H1 (cell line): ENCODE measurements around the gene NTRK2. TPM values are rescaled to one million over a fixed set of nuclear protein-coding genes. Genes with fewer than 3 reads are reported as not detected.

ENCODE experiments used
- CTCF ChIA-PET: fragments of 300-600 bp; sonication (Branson Sonifier 250); formaldehyde crosslinking; loops from one replicate; lab custom pipeline; 2021; ENCODE audit not compliant: partially characterized antibody; lab: Charles Lee
- POLR2A ChIA-PET: fragments of 300-600 bp; sonication (Branson Sonifier 250); formaldehyde crosslinking; loops from one replicate; lab custom pipeline; 2021; ENCODE audit warnings: inconsistent platforms; ENCODE audit not compliant: partially characterized antibody; lab: Charles Lee
- DNase-seq, 2 experiments: peaks; one replicate each; pipeline versions ENCODE4 v3.0.0 to v3.0.0-alpha.2; 2010 to 2022; ENCODE audit warnings: low spot score in 2 of 2, low read depth in 1 of 2, mixed read lengths in 1 of 2
- FAIRE-seq: peaks from 2 replicates; lab custom pipeline; 2011; peaks lifted over from hg19 to GRCh38; lab: Jason Lieb, UNC
- H2AFZ ChIP-seq: 2 replicates; pipeline ENCODE4 v1.8.1; 2012; ENCODE audit warnings: low read length, inconsistent platforms
- H2AK5ac ChIP-seq: 2 replicates; pipeline ENCODE4 v1.6.1; 2013; ENCODE audit warnings: low read depth, low read length
- H2BK120ac ChIP-seq: replicated peaks from 2 replicates; pipeline ENCODE3; 2013; ENCODE audit warnings: low read depth, low read length, inconsistent platforms
- H2BK12ac ChIP-seq: 2 replicates; pipeline ENCODE4 v1.6.1; 2013; ENCODE audit warnings: low read depth, low read length
- H2BK15ac ChIP-seq: 2 replicates; pipeline ENCODE4 v1.6.1; 2013; ENCODE audit warnings: low read length
- H2BK20ac ChIP-seq: 2 replicates; pipeline ENCODE4 v1.6.1; 2013; ENCODE audit warnings: low read length
- H2BK5ac ChIP-seq: 2 replicates; pipeline ENCODE4 v1.6.1; 2013; ENCODE audit warnings: low read depth, low read length
- H3K14ac ChIP-seq: 2 replicates; pipeline ENCODE4 v1.6.1; 2013; ENCODE audit warnings: inconsistent platforms; ENCODE audit not compliant: insufficient read length
- H3K18ac ChIP-seq: 2 replicates; pipeline ENCODE4 v1.6.1; 2013; ENCODE audit warnings: low read length; ENCODE audit errors: extremely low read depth
- H3K23ac ChIP-seq: 2 replicates; pipeline ENCODE4 v1.6.1; 2013; ENCODE audit warnings: inconsistent platforms; ENCODE audit not compliant: insufficient read length
- H3K23me2 ChIP-seq: 2 replicates; pipeline ENCODE4 v1.6.1; 2013; ENCODE audit warnings: low read depth, low read length
- H3K27ac ChIP-seq: 2 replicates; pipeline ENCODE4 v1.6.1; 2011; ENCODE audit warnings: low read depth, low read length, inconsistent platforms
- H3K27me3 ChIP-seq, 4 experiments: replicated peaks in 1 of 4; 1 replicate in 1 of 4; 2 replicates in 3 of 4; pipeline versions ENCODE4 v1.6.1 to v1.8.1; 2011 to 2013; ENCODE audit warnings: low read length in 3 of 4, mild to moderate bottlenecking in 3 of 4, inconsistent platforms in 2 of 4, mixed read lengths in 2 of 4, moderate library complexity in 1 of 4; ENCODE audit not compliant: control insufficient read depth in 3 of 4, insufficient read depth in 3 of 4; ENCODE audit errors: extremely low read depth in 1 of 4
- H3K36me3 ChIP-seq, 4 experiments: 2 replicates each; pipeline versions ENCODE4 v1.6.1 to v1.8.1; 2011 to 2013; ENCODE audit warnings: mild to moderate bottlenecking in 4 of 4, low read length in 3 of 4, moderate library complexity in 2 of 4, control low read depth in 1 of 4, inconsistent platforms in 1 of 4; ENCODE audit not compliant: insufficient read depth in 4 of 4, control insufficient read depth in 2 of 4
- H3K4ac ChIP-seq: replicated peaks from 2 replicates; pipeline ENCODE3; 2013; ENCODE audit warnings: low read length, low read depth, mixed read lengths, inconsistent platforms; ENCODE audit not compliant: insufficient read length
- H3K4me1 ChIP-seq, 4 experiments: replicated peaks in 1 of 4; 1 replicate in 1 of 4; 2 replicates in 3 of 4; pipeline versions ENCODE4 v1.6.1 to v1.8.1; 2011 to 2013; ENCODE audit warnings: low read length in 3 of 4, inconsistent platforms in 2 of 4, mixed read lengths in 1 of 4; ENCODE audit not compliant: insufficient read depth in 4 of 4, control insufficient read depth in 3 of 4
- H3K4me2 ChIP-seq, 2 experiments: 2 replicates each; pipeline versions ENCODE4 v1.6.1 to v1.8.1; 2011 to 2013; ENCODE audit warnings: low read depth in 2 of 2, low read length in 2 of 2, control low read depth in 1 of 2, inconsistent platforms in 1 of 2, mild to moderate bottlenecking in 1 of 2; ENCODE audit not compliant: insufficient read depth in 1 of 2
- H3K4me3 ChIP-seq, 4 experiments: fragments of 200-600, 300-600 bp in 1 of 4; sonication (generic), shearing (Covaris generic), sonication (Bioruptor Twin) in 1 of 4; 2 replicates each; pipeline versions ENCODE4 v1.5.1 to v1.8.1; 2011 to 2016; ENCODE audit warnings: low read length in 4 of 4, low read depth in 3 of 4, control low read depth in 2 of 4, inconsistent platforms in 2 of 4, mild to moderate bottlenecking in 2 of 4, mixed read lengths in 1 of 4, moderate library complexity in 1 of 4; ENCODE audit not compliant: insufficient read depth in 2 of 4; ENCODE audit errors: extremely low read depth in 1 of 4
- H3K56ac ChIP-seq: replicated peaks from 2 replicates; pipeline ENCODE3; 2013; ENCODE audit warnings: low read depth, mild to moderate bottlenecking, mixed read lengths, low read length, inconsistent platforms; ENCODE audit not compliant: insufficient read length
- H3K79me1 ChIP-seq: 2 replicates; pipeline ENCODE4 v1.6.1; 2013; ENCODE audit warnings: low read depth, low read length, control low read depth
- H3K79me2 ChIP-seq, 2 experiments: 2 replicates each; pipeline versions ENCODE4 v1.6.1 to v1.8.1; 2012 to 2013; ENCODE audit warnings: low read length in 2 of 2, mild to moderate bottlenecking in 2 of 2, inconsistent platforms in 1 of 2; ENCODE audit not compliant: insufficient read depth in 2 of 2, control insufficient read depth in 1 of 2
- H3K9ac ChIP-seq, 4 experiments: replicated peaks in 1 of 4; 1 replicate in 1 of 4; 2 replicates in 3 of 4; pipeline versions ENCODE4 v1.6.1 to v1.8.1; 2011 to 2013; ENCODE audit warnings: low read depth in 3 of 4, low read length in 3 of 4, control low read depth in 2 of 4, mild to moderate bottlenecking in 2 of 4, moderate library complexity in 2 of 4, inconsistent platforms in 1 of 4; ENCODE audit errors: extremely low read depth in 1 of 4
- H3K9me3 ChIP-seq, 2 experiments: 2 replicates each; pipeline versions ENCODE4 v1.6.1 to v1.8.1; 2012 to 2013; ENCODE audit warnings: mild to moderate bottlenecking in 2 of 2, moderate library complexity in 2 of 2, control low read depth in 1 of 2, inconsistent platforms in 1 of 2, low read depth in 1 of 2, low read length in 1 of 2, mixed read lengths in 1 of 2; ENCODE audit not compliant: insufficient read depth in 2 of 2
- H4K20me1 ChIP-seq, 2 experiments: replicated peaks in 1 of 2; 2 replicates each; pipeline versions ENCODE3 to v1.8.1; 2011 to 2013; ENCODE audit warnings: inconsistent platforms in 2 of 2, low read length in 2 of 2, mild to moderate bottlenecking in 1 of 2; ENCODE audit not compliant: insufficient read depth in 2 of 2, control insufficient read depth in 1 of 2
- H4K5ac ChIP-seq: 2 replicates; pipeline ENCODE4 v1.6.1; 2013; ENCODE audit warnings: low read length, low read depth, mixed read lengths, inconsistent platforms; ENCODE audit not compliant: insufficient read length
- H4K8ac ChIP-seq: 2 replicates; pipeline ENCODE4 v1.8.0; 2013; ENCODE audit warnings: mild to moderate bottlenecking, moderate library complexity, low read length, inconsistent platforms; ENCODE audit not compliant: insufficient read depth; ENCODE audit errors: extremely low read depth
- H4K91ac ChIP-seq: replicated peaks from 2 replicates; pipeline ENCODE3; 2013; ENCODE audit warnings: low read length, mixed read lengths, inconsistent platforms; ENCODE audit not compliant: insufficient read length
- JUN ChIP-seq: IDR thresholded peaks from 2 replicates; pipeline ENCODE4 v1.6.1; 2011; ENCODE audit warnings: low read depth, mild to moderate bottlenecking, improper control_type of control experiment, low read length
- WGBS, 2 experiments: shearing (Covaris generic) in 1 of 2; methylation state at CpG; one replicate each; pipeline versions ENCODE4 v1.1.6 to v1.1.7; 2013 to 2015; ENCODE audit warnings: low lambda C conversion rate in 2 of 2, mixed read lengths in 2 of 2, inconsistent platforms in 1 of 2, low coverage in 1 of 2, missing lambda C conversion rate in 1 of 2; ENCODE audit not compliant: insufficient replicate concordance in 2 of 2, insufficient coverage in 1 of 2, insufficient read length in 1 of 2; ENCODE audit errors: extremely low coverage in 1 of 2, missing lambda C conversion rate in 1 of 2; 5-methylcytosine and 5-hydroxymethylcytosine counted together
- polyA plus RNA-seq, 7 experiments: library from polyadenylated mRNA; depleted of rRNA in 3 of 7; stranded (reverse) in 5 of 7; unstranded in 2 of 7; fragments of >200 nt in 5 of 7; fragments of 200-250 nt in 2 of 7; gene quantifications; 1 replicate in 5 of 7; 2 replicates in 1 of 7; 4 replicates in 1 of 7; pipeline versions ENCODE4 v1.2.1 to v1.2.3, GENCODE V29; 2011 to 2013; ENCODE audit warnings: missing spikeins in 2 of 7, mixed read lengths in 2 of 7
- total RNA-seq: library from RNA; stranded (reverse); fragmentation: NEBNext Ultra II Directional; extraction: Animal tissue kit (Norgen Biotek cat#: 25700); gene quantifications from 2 replicates; pipeline ENCODE4 v1.2.1, GENCODE V29; 2021

The NTRK2 gene
- total and polyA plus RNA-seq, 2 of the 8 experiments (the other 6 are each of a cell fraction or from before 2014, with no cell fraction given), result 0.03 to 0.04 TPM

- WGBS, 2 experiments, result 86% methylated on average over 2 of the region's 2 CpGs; no CpG with 5 or more reads in 1 of the 2 experiments
- no peak overlapping the region for H2AFZ ChIP-seq
- H2AK5ac ChIP-seq, result no peak overlapping the region
- H3K9me3 ChIP-seq, result no peaks in the 10 kb centered on the region
- no peaks in the 10 kb centered on the region for H3K23me2 ChIP-seq
- H3K18ac ChIP-seq, result no peak overlapping the region
- no peaks in the 10 kb centered on the region for H4K20me1 ChIP-seq
- H3K4me2 ChIP-seq, result no peak overlapping the region
- no peak overlapping the region for H3K56ac ChIP-seq
- no peak overlapping the region for H2BK5ac ChIP-seq
- no peaks in the 10 kb centered on the region for H3K36me3 ChIP-seq
- H3K79me1 ChIP-seq, result no peaks in the 10 kb centered on the region
- DNase-seq, result no peak
- no peak for FAIRE-seq
- no peak overlapping the region for H2BK20ac ChIP-seq
- ChIA-PET POLR2A (interaction anchor here (0.6 kb wide), 1 partner anchor 112 kb away, joined by 3 read pairs; no protein-coding TSS in a partner anchor), CTCF (interaction anchor here (0.6 to 5.9 kb wide), 24 partner anchors 8 to 566 kb away, joined by 3 to 84 read pairs (median 5); no protein-coding TSS in a partner anchor)
- no peak overlapping the region for H3K4me3 ChIP-seq
- H4K91ac ChIP-seq, result no peak overlapping the region
- H4K5ac ChIP-seq, result no peak overlapping the region
- no peaks in the 10 kb centered on the region for H3K79me2 ChIP-seq
- no peaks in the 10 kb centered on the region for H3K27me3 ChIP-seq
- no peak overlapping the region for H2BK120ac ChIP-seq
- no peak overlapping the region for H2BK12ac ChIP-seq
- H3K23ac ChIP-seq, result no peak overlapping the region
- H4K8ac ChIP-seq, result no peak overlapping the region
- peaks cover 0 to 6% (median 0%) of the 10 kb centered on the region in 4 experiments; a peak in 4 of 7 replicates for H3K4me1 ChIP-seq
- H3K27ac ChIP-seq, result no peak overlapping the region
- no peak overlapping the region for H3K14ac ChIP-seq
- H3K4ac ChIP-seq, result no peak overlapping the region
- no peak overlapping the region for H3K9ac ChIP-seq
- no peak for TF ChIP-seq JUN
- H2BK15ac ChIP-seq, result no peak overlapping the region
Observed at GRCh38 chr9:84698323-84698722, 28.8 kb downstream of the NTRK2 start.
